Brain microvascular endothelial cell (primary cell): Measurements from ENCODE around the gene HCFC2.

Source experiments
- DNase-seq: peaks from one replicate; pipeline ENCODE4 v3.0.0-alpha.2; 2020
- H3K27ac ChIP-seq: fragments of 250-450 bp; sonication (Bioruptor Pico); 2 replicates; pipeline ENCODE4 v1.5.1; 2020; ENCODE audit warnings: mild to moderate bottlenecking, moderate library complexity
- H3K27me3 ChIP-seq: fragments of 250-450 bp; sonication (Bioruptor Pico); replicated peaks from 2 replicates; pipeline ENCODE4 v1.5.1; 2020; ENCODE audit warnings: mild to moderate bottlenecking
- H3K36me3 ChIP-seq: fragments of 250-450 bp; sonication (Bioruptor Pico); replicated peaks from 2 replicates; pipeline ENCODE4 v1.5.1; 2020; ENCODE audit warnings: mild to moderate bottlenecking
- H3K4me3 ChIP-seq: 2 replicates; pipeline ENCODE4 v1.5.1; 2011; ENCODE audit warnings: low read depth, mild to moderate bottlenecking, control low read depth, low read length, moderate library complexity
- in situ Hi-C: cut with HindIII; loops from 2 replicates; pipeline ENCODE4 v1.10.0; 2017; ENCODE audit warnings: low sequenced_read_pairs, low pct_ligation_motif_present
- TF ChIP-seq, protein P1 (sequence below): IDR thresholded peaks from 2 replicates; pipeline ENCODE4 v1.5.1; 2011; ENCODE audit warnings: low read depth, mild to moderate bottlenecking, moderate library complexity, low read length, control low read depth, inconsistent platforms; ENCODE audit errors: missing control alignments

HCFC2 gene

DNA sequence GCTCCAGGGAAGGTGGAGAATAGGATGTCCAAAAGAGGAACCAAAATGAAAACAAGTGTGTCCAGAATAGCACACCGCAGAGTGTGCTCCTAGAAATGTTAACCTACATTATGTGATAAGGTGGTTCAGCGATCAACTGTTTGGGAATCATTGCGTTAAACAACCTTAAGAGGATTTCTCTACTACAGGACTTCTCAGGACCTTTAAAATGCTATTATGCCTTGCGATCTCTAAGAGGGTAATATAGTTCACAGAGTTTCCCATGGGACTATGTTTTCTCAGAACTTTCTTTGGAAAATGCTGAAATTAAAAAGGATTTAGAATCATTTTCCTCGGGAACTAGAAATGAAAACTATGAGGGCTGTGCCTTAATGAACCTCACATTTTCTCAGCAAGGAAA lies 16.2 kb upstream of the HCFC2 start:
- H3K36me3 ChIP-seq: no peaks in the 10 kb centered on the region
- no peak overlapping the region for H3K27ac ChIP-seq
- DNase-seq: no peak
- TF ChIP-seq, protein P1, sequence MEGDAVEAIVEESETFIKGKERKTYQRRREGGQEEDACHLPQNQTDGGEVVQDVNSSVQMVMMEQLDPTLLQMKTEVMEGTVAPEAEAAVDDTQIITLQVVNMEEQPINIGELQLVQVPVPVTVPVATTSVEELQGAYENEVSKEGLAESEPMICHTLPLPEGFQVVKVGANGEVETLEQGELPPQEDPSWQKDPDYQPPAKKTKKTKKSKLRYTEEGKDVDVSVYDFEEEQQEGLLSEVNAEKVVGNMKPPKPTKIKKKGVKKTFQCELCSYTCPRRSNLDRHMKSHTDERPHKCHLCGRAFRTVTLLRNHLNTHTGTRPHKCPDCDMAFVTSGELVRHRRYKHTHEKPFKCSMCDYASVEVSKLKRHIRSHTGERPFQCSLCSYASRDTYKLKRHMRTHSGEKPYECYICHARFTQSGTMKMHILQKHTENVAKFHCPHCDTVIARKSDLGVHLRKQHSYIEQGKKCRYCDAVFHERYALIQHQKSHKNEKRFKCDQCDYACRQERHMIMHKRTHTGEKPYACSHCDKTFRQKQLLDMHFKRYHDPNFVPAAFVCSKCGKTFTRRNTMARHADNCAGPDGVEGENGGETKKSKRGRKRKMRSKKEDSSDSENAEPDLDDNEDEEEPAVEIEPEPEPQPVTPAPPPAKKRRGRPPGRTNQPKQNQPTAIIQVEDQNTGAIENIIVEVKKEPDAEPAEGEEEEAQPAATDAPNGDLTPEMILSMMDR: no peak
- no peak overlapping the region for H3K4me3 ChIP-seq
- in situ Hi-C loops: no loop called here
- H3K27me3 ChIP-seq: no peaks in the 10 kb centered on the region

- no peaks in the 10 kb centered on the region for H3K27me3 ChIP-seq
- DNase-seq: no peak
- no peaks in the 10 kb centered on the region for H3K36me3 ChIP-seq
- in situ Hi-C loops: no loop called here
- TF ChIP-seq, protein P1: no peak
- H3K27ac ChIP-seq: no peak overlapping the region
- H3K4me3 ChIP-seq: peak overlapping the region; percentile 69
These were observed 15.5 kb upstream of the HCFC2 start for GRCh38 chr12:104048811-104049210.

DNA sequence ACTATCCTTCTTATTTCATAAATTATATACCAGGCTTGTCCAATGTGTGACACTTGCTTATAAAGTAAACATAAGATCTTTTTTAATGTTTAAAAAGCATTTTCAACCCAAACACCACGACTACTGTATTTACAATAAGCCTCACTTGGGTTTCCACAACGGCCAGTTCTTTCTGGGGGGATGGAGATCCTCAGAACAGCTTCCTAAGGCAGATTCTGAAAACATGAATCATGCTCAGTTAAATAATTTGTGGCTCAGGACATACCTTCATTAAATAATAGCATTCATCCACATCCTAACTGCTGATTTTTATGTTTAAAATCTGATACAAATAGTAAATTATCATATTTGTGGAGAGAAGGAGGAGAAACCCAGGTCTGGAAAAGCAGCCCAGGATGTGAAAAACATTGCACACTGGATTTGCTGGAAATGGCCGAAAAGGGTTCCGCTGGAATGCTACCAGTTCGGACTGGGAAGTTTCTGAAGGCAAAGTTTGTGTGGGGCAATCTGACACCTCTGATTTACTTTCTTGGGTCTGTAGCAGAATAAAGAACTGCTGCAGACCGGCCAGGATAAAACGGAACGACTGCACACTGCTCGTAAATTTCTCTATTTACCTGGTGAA lies 14.9 kb upstream of the HCFC2 start:
- no peaks in the 10 kb centered on the region for H3K27me3 ChIP-seq
- peak; percentile 47 for DNase-seq
- in situ Hi-C loops: no loop called here
- no peaks in the 10 kb centered on the region for H3K36me3 ChIP-seq
- H3K4me3 ChIP-seq: peak overlapping the region; percentile 69
- TF ChIP-seq, protein P1: no peak
- H3K27ac ChIP-seq: peak overlapping the region; percentile 48

- DNase-seq: peak; percentile 58
- Histone ChIP-seq H3K27me3 (no peaks in the 10 kb centered on the region), H3K27ac (peak within 1 kb of the TSS; percentile 48), H3K36me3 (no peaks in the 10 kb centered on the region), H3K4me3 (peak within 1 kb of the TSS; percentile 69)
- in situ Hi-C loops: no loop called here
- TF ChIP-seq, protein P1: no peak
These were observed 14.4 kb upstream of the HCFC2 start, which contains the start of gene GLT8D2 for GRCh38 chr12:104049903-104050356. Gene GLT8D2, minus strand, starts transcription at chr12:104050187. Its CDS starts 30,539 bp downstream, at chr12:104019648.

- H3K4me3 ChIP-seq: peak overlapping the region; percentile 69
- TF ChIP-seq, protein P1: no peak
- H3K27ac ChIP-seq: no peak overlapping the region
- H3K36me3 ChIP-seq: no peaks in the 10 kb centered on the region
- DNase-seq: no peak
- no peaks in the 10 kb centered on the region for H3K27me3 ChIP-seq
- in situ Hi-C loops: no loop called here
These were observed 13.9 kb upstream of the HCFC2 start for GRCh38 chr12:104050436-104050835.
